ENCODE measurements around the gene NEK6. TPM values are rescaled to one million over a fixed set of nuclear protein-coding genes. Genes with fewer than 3 reads are reported as not detected.

The NEK6 gene
- total RNA-seq, 4 donors from 2014 or later: 2.0 to 15.3 (median 7.3) TPM

DNA sequence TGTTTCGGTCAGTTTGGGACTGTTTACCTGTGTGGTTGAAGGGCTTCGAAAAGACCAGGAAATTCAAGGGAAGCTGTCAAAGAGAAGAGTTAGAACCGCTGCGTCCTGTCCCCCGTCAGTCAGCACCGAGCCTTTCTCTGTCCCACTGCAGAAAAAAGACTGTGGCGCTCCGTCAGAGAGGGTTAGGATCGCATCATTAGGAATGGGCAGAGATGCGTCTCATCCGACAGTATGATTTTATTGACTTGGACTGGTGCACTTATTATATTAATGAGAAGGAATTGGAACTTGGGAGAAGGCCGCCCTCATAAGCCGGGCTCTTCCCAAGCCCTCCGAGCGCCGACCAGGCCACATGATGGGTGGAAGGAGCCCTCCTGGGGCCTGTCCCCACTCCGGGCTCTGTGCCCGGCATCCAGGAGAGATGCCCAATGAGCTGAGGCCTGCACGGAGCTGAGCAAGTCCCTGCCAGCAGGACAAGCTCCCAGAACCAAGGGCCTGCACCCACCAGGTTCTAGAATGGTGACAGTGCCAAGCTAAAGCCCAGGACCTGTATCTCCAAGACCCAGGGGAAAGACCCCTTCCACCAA is 71.5 kb downstream of the NEK6 start:
- no peaks in the 10 kb centered on the region for H3K4me1 ChIP-seq
- WGBS, 2 donors: 84 to 89% methylated on average over 10 to 14 of the region's 19 CpGs
- H3K4me3 ChIP-seq: no peak overlapping the region
- no peak overlapping the region for H3K27ac ChIP-seq
- intact Hi-C loops (cut with DNase I): no loop called here
- no peaks in the 10 kb centered on the region for H3K27me3 ChIP-seq
- DNase-seq: no peak
- TF ChIP-seq POLR2A (IDR thresholded peaks at IDR 0.05) (no peak), CTCF (IDR thresholded peaks at IDR 0.05) (no peak)
- no peaks in the 10 kb centered on the region for H3K9me3 ChIP-seq
- peaks cover 14 to 87% (median 19%) of the 10 kb centered on the region in 3 donors for H3K36me3 ChIP-seq

GRCh38 chr9:124330011-124330697 is 72.4 kb downstream of the NEK6 start:
- DNase-seq: no peak
- no peak for TF ChIP-seq POLR2A (IDR thresholded peaks at IDR 0.05)
- TF ChIP-seq CTCF (IDR thresholded peaks at IDR 0.05): no peak
- peaks cover 14 to 88% (median 19%) of the 10 kb centered on the region in 3 donors for H3K36me3 ChIP-seq

GRCh38 chr9:124331580-124331979 is 73.8 kb downstream of the NEK6 start:
- no peak overlapping the region for H3K27ac ChIP-seq
- WGBS, 2 donors: 86% methylated on average over 4 of the region's 11 CpGs; no CpG with 5 or more reads in 1 of the 2 donors
- TF ChIP-seq POLR2A (IDR thresholded peaks at IDR 0.05) (no peak), CTCF (IDR thresholded peaks at IDR 0.05) (no peak)
- no peaks in the 10 kb centered on the region for H3K4me1 ChIP-seq
- no peak for DNase-seq
- intact Hi-C loops (cut with DNase I): no loop called here
- no peaks in the 10 kb centered on the region for H3K27me3 ChIP-seq
- H3K36me3 ChIP-seq: peaks cover 11 to 92% (median 19%) of the 10 kb centered on the region in 3 donors
- H3K9me3 ChIP-seq: no peaks in the 10 kb centered on the region
- H3K4me3 ChIP-seq: no peak overlapping the region

More at GRCh38 chr9:124330011-124330697, 72.4 kb downstream of the NEK6 start:
- Histone ChIP-seq H3K9me3 (no peaks in the 10 kb centered on the region), H3K4me3 (no peak overlapping the region), H3K4me1 (no peaks in the 10 kb centered on the region), H3K27me3 (no peaks in the 10 kb centered on the region), H3K27ac (no peak overlapping the region)
- 93 to 96% methylated on average over 20 to 21 of the region's 29 CpGs for WGBS, 2 donors
- intact Hi-C loops (cut with DNase I): no loop called here

GRCh38 chr9:124332361-124333202 is 74.8 kb downstream of the NEK6 start:
- no peaks in the 10 kb centered on the region for H3K27me3 ChIP-seq
- H3K4me3 ChIP-seq: no peak overlapping the region
- DNase-seq: no peak
- 76 to 82% methylated on average over 17 to 23 of the region's 28 CpGs for WGBS, 2 donors
- no peak for TF ChIP-seq POLR2A (IDR thresholded peaks at IDR 0.05)
- no peak for TF ChIP-seq CTCF (IDR thresholded peaks at IDR 0.05)
- H3K9me3 ChIP-seq: peaks cover 0 to 9% (median 4%) of the 10 kb centered on the region in 3 donors
- intact Hi-C loops (cut with DNase I): no loop called here
- H3K4me1 ChIP-seq: no peaks in the 10 kb centered on the region
- no peak overlapping the region for H3K27ac ChIP-seq
- peaks cover 11 to 92% (median 19%) of the 10 kb centered on the region in 3 donors for H3K36me3 ChIP-seq

DNA sequence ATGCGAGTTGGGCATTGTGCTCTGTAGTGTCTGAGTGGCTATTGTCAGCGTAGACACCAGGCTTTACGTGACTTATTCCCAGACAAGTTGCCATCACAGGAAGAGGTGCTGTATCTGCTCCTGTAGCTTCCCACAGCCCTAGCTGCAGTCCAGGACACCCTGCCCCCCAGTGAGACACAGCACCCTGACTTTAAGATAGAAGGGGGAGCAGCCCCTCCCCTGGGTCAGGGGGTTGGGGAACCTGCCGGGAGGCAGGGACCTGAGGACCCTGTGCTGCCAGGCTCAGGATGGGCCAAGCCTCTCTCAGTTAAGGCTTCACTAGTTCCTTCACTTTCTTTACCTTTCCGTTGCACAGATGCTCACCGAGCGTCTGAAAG is 75.4 kb downstream of the NEK6 start:
- Histone ChIP-seq H3K27ac (no peak overlapping the region), H3K36me3 (peaks cover 8 to 92% (median 17%) of the 10 kb centered on the region in 3 donors), H3K9me3 (peaks cover 0 to 9% (median 6%) of the 10 kb centered on the region in 3 donors), H3K4me1 (no peaks in the 10 kb centered on the region), H3K27me3 (no peaks in the 10 kb centered on the region), H3K4me3 (no peak overlapping the region)
- no peak for DNase-seq
- intact Hi-C loops (cut with DNase I): no loop called here
- TF ChIP-seq CTCF (IDR thresholded peaks at IDR 0.05): no peak
- TF ChIP-seq POLR2A (IDR thresholded peaks at IDR 0.05): no peak
- WGBS, 2 donors: 87 to 95% methylated on average over 3 to 6 of the region's 7 CpGs

Data from esophagus squamous epithelium (tissue), 5 donors.